ENCODE results near the gene FNDC3B. TPM values are rescaled to one million over a fixed set of nuclear protein-coding genes. Genes with fewer than 3 reads are reported as not detected.

Gene FNDC3B
- total and polyA plus RNA-seq, 10 donors = 3.1 to 149 (median 103) TPM

DNA sequence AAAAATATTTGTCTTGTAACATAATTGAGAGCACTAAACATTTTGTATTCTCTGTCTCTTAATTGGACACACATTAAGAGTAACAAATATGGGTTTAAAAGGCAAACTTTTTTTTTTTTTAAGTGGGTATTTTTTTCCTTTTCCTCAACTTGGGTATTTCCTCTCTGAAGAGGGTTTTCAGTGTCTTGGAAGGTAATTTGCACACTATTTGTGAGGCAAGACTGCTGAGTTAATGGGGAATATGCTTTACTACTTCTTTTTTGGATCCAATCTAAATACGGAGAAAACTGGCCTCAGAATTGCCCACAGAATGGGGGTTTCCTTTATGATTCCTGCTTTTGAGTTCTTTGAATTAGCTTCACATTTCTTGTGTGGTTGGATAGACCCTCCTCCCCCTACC lies 105.2 kb downstream of the FNDC3B start:
- intact Hi-C loops (cut with DNase I; ENCODE audit: low total_unique reads) = no loop called here
- H3K27me3 ChIP-seq (replicated peaks in 1 of 7) = peaks cover 0 to 3% (median 0%) of the 10 kb centered on the region in 7 donors
- H3K36me3 ChIP-seq = no peaks in the 10 kb centered on the region
- no peak for DNase-seq
- no peak overlapping the region for H3K4me3 ChIP-seq
- whole genome bisulfite sequencing, 5 donors = 37 to 79% (median 67%) methylated on average over 1 of the region's 1 CpG
- H3K4me1 ChIP-seq = peaks cover 22 to 99% (median 65%) of the 10 kb centered on the region in 6 donors
- no peak for TF ChIP-seq POLR2AphosphoS5 (IDR thresholded peaks at IDR 0.05)
- TF ChIP-seq POLR2A (IDR thresholded peaks at IDR 0.05) = no peak
- no peak for TF ChIP-seq CTCF (IDR thresholded peaks at IDR 0.05 in 8 of 11, conservative IDR thresholded peaks at IDR 0.05 in 3 of 11)
- no peaks in the 10 kb centered on the region for H3K9me3 ChIP-seq
- H3K27ac ChIP-seq = peak overlapping the region in 5 of 8 donors; percentile 20 to 67 (median 58)

- Histone ChIP-seq H3K4me1 (peaks cover 17 to 97% (median 61%) of the 10 kb centered on the region in 6 donors), H3K9me3 (no peaks in the 10 kb centered on the region), H3K36me3 (no peaks in the 10 kb centered on the region), H3K27me3 (replicated peaks in 1 of 7) (peaks cover 0 to 3% (median 0%) of the 10 kb centered on the region in 7 donors), H3K4me3 (no peak overlapping the region), H3K27ac (peak overlapping the region in 6 of 8 donors; percentile 20 to 67 (median 46))
- intact Hi-C loops (cut with DNase I; ENCODE audit: low total_unique reads) = no loop called here
- TF ChIP-seq POLR2AphosphoS5 (IDR thresholded peaks at IDR 0.05) = no peak
- TF ChIP-seq CTCF (IDR thresholded peaks at IDR 0.05 in 8 of 11, conservative IDR thresholded peaks at IDR 0.05 in 3 of 11) = no peak
- TF ChIP-seq POLR2A (IDR thresholded peaks at IDR 0.05) = no peak
- no peak for DNase-seq
- 65 to 72% (median 67%) methylated on average over 7 of the region's 7 CpGs for WGBS, 5 donors
These were observed 105.8 kb downstream of the FNDC3B start for GRCh38 chr3:172145031-172145686.

DNA sequence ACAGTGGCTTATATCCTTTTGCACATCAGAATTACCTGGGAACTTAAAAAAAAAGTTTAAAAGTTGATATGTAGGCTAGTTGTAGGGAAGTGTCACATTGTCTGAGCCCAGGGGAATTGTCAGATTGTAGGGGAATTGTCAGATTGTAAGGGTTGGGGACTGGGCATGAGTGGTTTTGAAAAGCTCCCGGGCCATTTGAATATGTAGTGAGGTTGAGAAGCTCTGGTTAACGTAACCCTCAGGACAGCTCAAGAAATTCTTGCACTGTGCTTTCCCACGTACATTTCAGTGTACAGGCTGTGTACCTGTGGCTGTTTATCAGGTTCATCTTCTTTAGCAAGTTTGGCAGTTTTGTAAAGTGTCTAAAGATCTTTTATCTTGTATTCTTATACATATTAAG lies 107.0 kb downstream of the FNDC3B start:
- H3K27me3 ChIP-seq (replicated peaks in 1 of 7) = peaks cover 0 to 3% (median 0%) of the 10 kb centered on the region in 7 donors
- TF ChIP-seq CTCF (IDR thresholded peaks at IDR 0.05 in 8 of 11, conservative IDR thresholded peaks at IDR 0.05 in 3 of 11) (no peak), POLR2A (IDR thresholded peaks at IDR 0.05) (no peak), POLR2AphosphoS5 (IDR thresholded peaks at IDR 0.05) (no peak)
- peak overlapping the region in 3 of 8 donors; percentile 31 to 65 (median 58) for H3K27ac ChIP-seq
- intact Hi-C loops (cut with DNase I; ENCODE audit: low total_unique reads) = no loop called here
- no peak overlapping the region for H3K4me3 ChIP-seq
- no peaks in the 10 kb centered on the region for H3K9me3 ChIP-seq
- DNase-seq = no peak
- WGBS, 5 donors = 50 to 71% (median 55%) methylated on average over 3 of the region's 3 CpGs
- no peaks in the 10 kb centered on the region for H3K36me3 ChIP-seq
- H3K4me1 ChIP-seq = peaks cover 10 to 97% (median 52%) of the 10 kb centered on the region in 6 donors

DNA sequence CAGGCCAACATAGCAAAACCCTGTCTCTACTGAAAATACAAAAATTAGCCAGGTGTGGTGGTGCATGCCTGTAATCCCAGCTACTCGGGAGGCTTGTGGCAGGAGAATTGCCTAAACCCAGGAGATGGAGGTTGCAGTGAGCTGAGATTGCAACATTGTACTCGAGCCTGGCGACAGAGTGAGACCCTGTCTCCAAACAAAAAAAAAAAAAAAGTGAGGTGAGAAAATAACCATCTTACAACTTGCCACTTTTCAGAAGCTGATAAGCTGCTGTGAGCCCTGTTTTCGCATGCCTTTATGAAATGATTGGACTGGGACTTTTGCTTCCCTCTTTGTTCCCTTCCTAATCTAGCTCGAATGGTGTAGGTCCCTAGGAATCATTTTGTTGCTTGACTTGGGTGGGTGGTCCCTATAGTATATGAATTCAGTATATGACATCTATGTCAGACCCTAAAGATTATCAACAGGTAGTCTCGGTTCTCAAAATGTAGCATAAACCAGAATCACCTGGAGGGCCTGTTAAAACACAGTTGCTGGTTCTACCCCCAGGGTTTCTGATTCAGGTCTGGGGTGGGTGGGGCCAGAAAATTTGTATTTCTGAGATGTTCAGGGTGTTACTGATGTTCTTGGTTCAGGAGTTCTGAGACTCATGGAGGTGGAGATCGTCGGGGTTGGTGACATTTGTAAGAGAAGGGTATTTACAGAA lies 107.9 kb downstream of the FNDC3B start:
- intact Hi-C loops (cut with DNase I; ENCODE audit: low total_unique reads) = no loop called here
- Histone ChIP-seq H3K9me3 (no peaks in the 10 kb centered on the region), H3K4me1 (peaks cover 8 to 97% (median 50%) of the 10 kb centered on the region in 6 donors), H3K27me3 (replicated peaks in 1 of 7) (no peaks in the 10 kb centered on the region), H3K27ac (peak overlapping the region in 3 of 8 donors; percentile 31 to 65 (median 58)), H3K4me3 (no peak overlapping the region), H3K36me3 (no peaks in the 10 kb centered on the region)
- no peak for DNase-seq
- WGBS, 5 donors = 79 to 89% (median 85%) methylated on average over 8 of the region's 8 CpGs
- TF ChIP-seq POLR2AphosphoS5 (IDR thresholded peaks at IDR 0.05) = no peak
